H1 (cell line): ENCODE measurements around the gene SSNA1. TPM values are rescaled to one million over a fixed set of nuclear protein-coding genes. Genes with fewer than 3 reads are reported as not detected.

Source experiments
- CTCF ChIA-PET: fragments of 300-600 bp; sonication (Branson Sonifier 250); formaldehyde crosslinking; loops from one replicate; lab custom pipeline; 2021; ENCODE audit not compliant: partially characterized antibody; lab: Charles Lee
- POLR2A ChIA-PET: fragments of 300-600 bp; sonication (Branson Sonifier 250); formaldehyde crosslinking; loops from one replicate; lab custom pipeline; 2021; ENCODE audit warnings: inconsistent platforms; ENCODE audit not compliant: partially characterized antibody; lab: Charles Lee
- DNase-seq, 2 experiments: peaks; one replicate each; pipeline versions ENCODE4 v3.0.0 to v3.0.0-alpha.2; 2010 to 2022; ENCODE audit warnings: low spot score in 2 of 2, low read depth in 1 of 2, mixed read lengths in 1 of 2
- FAIRE-seq: peaks from 2 replicates; lab custom pipeline; 2011; peaks lifted over from hg19 to GRCh38; lab: Jason Lieb, UNC
- H2AFZ ChIP-seq: 2 replicates; pipeline ENCODE4 v1.8.1; 2012; ENCODE audit warnings: low read length, inconsistent platforms
- H2AK5ac ChIP-seq: 2 replicates; pipeline ENCODE4 v1.6.1; 2013; ENCODE audit warnings: low read depth, low read length
- H2BK120ac ChIP-seq: replicated peaks from 2 replicates; pipeline ENCODE3; 2013; ENCODE audit warnings: low read depth, low read length, inconsistent platforms
- H2BK12ac ChIP-seq: 2 replicates; pipeline ENCODE4 v1.6.1; 2013; ENCODE audit warnings: low read depth, low read length
- H2BK15ac ChIP-seq: 2 replicates; pipeline ENCODE4 v1.6.1; 2013; ENCODE audit warnings: low read length
- H2BK20ac ChIP-seq: 2 replicates; pipeline ENCODE4 v1.6.1; 2013; ENCODE audit warnings: low read length
- H2BK5ac ChIP-seq: 2 replicates; pipeline ENCODE4 v1.6.1; 2013; ENCODE audit warnings: low read depth, low read length
- H3K14ac ChIP-seq: 2 replicates; pipeline ENCODE4 v1.6.1; 2013; ENCODE audit warnings: inconsistent platforms; ENCODE audit not compliant: insufficient read length
- H3K18ac ChIP-seq: 2 replicates; pipeline ENCODE4 v1.6.1; 2013; ENCODE audit warnings: low read length; ENCODE audit errors: extremely low read depth
- H3K23ac ChIP-seq: 2 replicates; pipeline ENCODE4 v1.6.1; 2013; ENCODE audit warnings: inconsistent platforms; ENCODE audit not compliant: insufficient read length
- H3K23me2 ChIP-seq: 2 replicates; pipeline ENCODE4 v1.6.1; 2013; ENCODE audit warnings: low read depth, low read length
- H3K27ac ChIP-seq: 2 replicates; pipeline ENCODE4 v1.6.1; 2011; ENCODE audit warnings: low read depth, low read length, inconsistent platforms
- H3K27me3 ChIP-seq, 4 experiments: replicated peaks in 1 of 4; 1 replicate in 1 of 4; 2 replicates in 3 of 4; pipeline versions ENCODE4 v1.6.1 to v1.8.1; 2011 to 2013; ENCODE audit warnings: low read length in 3 of 4, mild to moderate bottlenecking in 3 of 4, inconsistent platforms in 2 of 4, mixed read lengths in 2 of 4, moderate library complexity in 1 of 4; ENCODE audit not compliant: control insufficient read depth in 3 of 4, insufficient read depth in 3 of 4; ENCODE audit errors: extremely low read depth in 1 of 4
- H3K36me3 ChIP-seq, 4 experiments: 2 replicates each; pipeline versions ENCODE4 v1.6.1 to v1.8.1; 2011 to 2013; ENCODE audit warnings: mild to moderate bottlenecking in 4 of 4, low read length in 3 of 4, moderate library complexity in 2 of 4, control low read depth in 1 of 4, inconsistent platforms in 1 of 4; ENCODE audit not compliant: insufficient read depth in 4 of 4, control insufficient read depth in 2 of 4
- H3K4ac ChIP-seq: replicated peaks from 2 replicates; pipeline ENCODE3; 2013; ENCODE audit warnings: low read length, low read depth, mixed read lengths, inconsistent platforms; ENCODE audit not compliant: insufficient read length
- H3K4me1 ChIP-seq, 4 experiments: replicated peaks in 1 of 4; 1 replicate in 1 of 4; 2 replicates in 3 of 4; pipeline versions ENCODE4 v1.6.1 to v1.8.1; 2011 to 2013; ENCODE audit warnings: low read length in 3 of 4, inconsistent platforms in 2 of 4, mixed read lengths in 1 of 4; ENCODE audit not compliant: insufficient read depth in 4 of 4, control insufficient read depth in 3 of 4
- H3K4me2 ChIP-seq, 2 experiments: 2 replicates each; pipeline versions ENCODE4 v1.6.1 to v1.8.1; 2011 to 2013; ENCODE audit warnings: low read depth in 2 of 2, low read length in 2 of 2, control low read depth in 1 of 2, inconsistent platforms in 1 of 2, mild to moderate bottlenecking in 1 of 2; ENCODE audit not compliant: insufficient read depth in 1 of 2
- H3K4me3 ChIP-seq, 4 experiments: fragments of 200-600, 300-600 bp in 1 of 4; sonication (generic), shearing (Covaris generic), sonication (Bioruptor Twin) in 1 of 4; 2 replicates each; pipeline versions ENCODE4 v1.5.1 to v1.8.1; 2011 to 2016; ENCODE audit warnings: low read length in 4 of 4, low read depth in 3 of 4, control low read depth in 2 of 4, inconsistent platforms in 2 of 4, mild to moderate bottlenecking in 2 of 4, mixed read lengths in 1 of 4, moderate library complexity in 1 of 4; ENCODE audit not compliant: insufficient read depth in 2 of 4; ENCODE audit errors: extremely low read depth in 1 of 4
- H3K56ac ChIP-seq: replicated peaks from 2 replicates; pipeline ENCODE3; 2013; ENCODE audit warnings: low read depth, mild to moderate bottlenecking, mixed read lengths, low read length, inconsistent platforms; ENCODE audit not compliant: insufficient read length
- H3K79me1 ChIP-seq: 2 replicates; pipeline ENCODE4 v1.6.1; 2013; ENCODE audit warnings: low read depth, low read length, control low read depth
- H3K79me2 ChIP-seq, 2 experiments: 2 replicates each; pipeline versions ENCODE4 v1.6.1 to v1.8.1; 2012 to 2013; ENCODE audit warnings: low read length in 2 of 2, mild to moderate bottlenecking in 2 of 2, inconsistent platforms in 1 of 2; ENCODE audit not compliant: insufficient read depth in 2 of 2, control insufficient read depth in 1 of 2
- H3K9ac ChIP-seq, 4 experiments: replicated peaks in 1 of 4; 1 replicate in 1 of 4; 2 replicates in 3 of 4; pipeline versions ENCODE4 v1.6.1 to v1.8.1; 2011 to 2013; ENCODE audit warnings: low read depth in 3 of 4, low read length in 3 of 4, control low read depth in 2 of 4, mild to moderate bottlenecking in 2 of 4, moderate library complexity in 2 of 4, inconsistent platforms in 1 of 4; ENCODE audit errors: extremely low read depth in 1 of 4
- H3K9me3 ChIP-seq, 2 experiments: 2 replicates each; pipeline versions ENCODE4 v1.6.1 to v1.8.1; 2012 to 2013; ENCODE audit warnings: mild to moderate bottlenecking in 2 of 2, moderate library complexity in 2 of 2, control low read depth in 1 of 2, inconsistent platforms in 1 of 2, low read depth in 1 of 2, low read length in 1 of 2, mixed read lengths in 1 of 2; ENCODE audit not compliant: insufficient read depth in 2 of 2
- H4K20me1 ChIP-seq, 2 experiments: replicated peaks in 1 of 2; 2 replicates each; pipeline versions ENCODE3 to v1.8.1; 2011 to 2013; ENCODE audit warnings: inconsistent platforms in 2 of 2, low read length in 2 of 2, mild to moderate bottlenecking in 1 of 2; ENCODE audit not compliant: insufficient read depth in 2 of 2, control insufficient read depth in 1 of 2
- H4K5ac ChIP-seq: 2 replicates; pipeline ENCODE4 v1.6.1; 2013; ENCODE audit warnings: low read length, low read depth, mixed read lengths, inconsistent platforms; ENCODE audit not compliant: insufficient read length
- H4K8ac ChIP-seq: 2 replicates; pipeline ENCODE4 v1.8.0; 2013; ENCODE audit warnings: mild to moderate bottlenecking, moderate library complexity, low read length, inconsistent platforms; ENCODE audit not compliant: insufficient read depth; ENCODE audit errors: extremely low read depth
- H4K91ac ChIP-seq: replicated peaks from 2 replicates; pipeline ENCODE3; 2013; ENCODE audit warnings: low read length, mixed read lengths, inconsistent platforms; ENCODE audit not compliant: insufficient read length
- BACH1 ChIP-seq: IDR thresholded peaks from 2 replicates; pipeline ENCODE4 v1.6.1; 2012; ENCODE audit warnings: low read length, improper control_type of control experiment
- CEBPB ChIP-seq: IDR thresholded peaks from 2 replicates; pipeline ENCODE4 v1.6.1; 2012; ENCODE audit warnings: low read depth, low read length
- CHD1 ChIP-seq: IDR thresholded peaks from 2 replicates; pipeline ENCODE4 v1.6.1; 2012; ENCODE audit warnings: low read depth, low read length, improper control_type of control experiment
- E2F6 ChIP-seq: IDR thresholded peaks from 2 replicates; pipeline ENCODE4 v1.6.1; 2012; ENCODE audit warnings: inconsistent platforms
- EGR1 ChIP-seq: IDR thresholded peaks from 2 replicates; pipeline ENCODE4 v1.6.1; 2011; ENCODE audit warnings: low read depth, low read length, borderline replicate concordance
- HDAC2 ChIP-seq, 2 experiments: fragments of 300-600 bp in 1 of 2; sonication (generic) in 1 of 2; IDR thresholded peaks; 2 replicates each; pipeline ENCODE4 v1.6.1; 2011 to 2012; ENCODE audit warnings: low read depth in 2 of 2, low read length in 2 of 2, mild to moderate bottlenecking in 2 of 2, moderate library complexity in 2 of 2, borderline replicate concordance in 1 of 2, inconsistent platforms in 1 of 2
- PHF8 ChIP-seq: fragments of 200-600 bp; sonication (generic); conservative IDR thresholded peaks from 2 replicates; pipeline ENCODE4 v1.7.1; 2012; ENCODE audit warnings: low read depth, mild to moderate bottlenecking, inconsistent platforms, low read length, moderate library complexity
- SP2 ChIP-seq: IDR thresholded peaks from 2 replicates; pipeline ENCODE4 v1.6.1; 2012; ENCODE audit warnings: mild to moderate bottlenecking, low read length, inconsistent platforms
- USF2 ChIP-seq: IDR thresholded peaks from 2 replicates; pipeline ENCODE4 v1.6.1; 2011; ENCODE audit warnings: low read length, improper control_type of control experiment
- WGBS, 2 experiments: shearing (Covaris generic) in 1 of 2; methylation state at CpG; one replicate each; pipeline versions ENCODE4 v1.1.6 to v1.1.7; 2013 to 2015; ENCODE audit warnings: low lambda C conversion rate in 2 of 2, mixed read lengths in 2 of 2, inconsistent platforms in 1 of 2, low coverage in 1 of 2, missing lambda C conversion rate in 1 of 2; ENCODE audit not compliant: insufficient replicate concordance in 2 of 2, insufficient coverage in 1 of 2, insufficient read length in 1 of 2; ENCODE audit errors: extremely low coverage in 1 of 2, missing lambda C conversion rate in 1 of 2; 5-methylcytosine and 5-hydroxymethylcytosine counted together
- polyA plus RNA-seq, 7 experiments: library from polyadenylated mRNA; depleted of rRNA in 3 of 7; stranded (reverse) in 5 of 7; unstranded in 2 of 7; fragments of >200 nt in 5 of 7; fragments of 200-250 nt in 2 of 7; gene quantifications; 1 replicate in 5 of 7; 2 replicates in 1 of 7; 4 replicates in 1 of 7; pipeline versions ENCODE4 v1.2.1 to v1.2.3, GENCODE V29; 2011 to 2013; ENCODE audit warnings: missing spikeins in 2 of 7, mixed read lengths in 2 of 7
- total RNA-seq: library from RNA; stranded (reverse); fragmentation: NEBNext Ultra II Directional; extraction: Animal tissue kit (Norgen Biotek cat#: 25700); gene quantifications from 2 replicates; pipeline ENCODE4 v1.2.1, GENCODE V29; 2021

The SSNA1 gene
- total and polyA plus RNA-seq, 2 of the 8 experiments (the other 6 are each of a cell fraction or from before 2014, with no cell fraction given) = 87.3 to 157 TPM

DNA sequence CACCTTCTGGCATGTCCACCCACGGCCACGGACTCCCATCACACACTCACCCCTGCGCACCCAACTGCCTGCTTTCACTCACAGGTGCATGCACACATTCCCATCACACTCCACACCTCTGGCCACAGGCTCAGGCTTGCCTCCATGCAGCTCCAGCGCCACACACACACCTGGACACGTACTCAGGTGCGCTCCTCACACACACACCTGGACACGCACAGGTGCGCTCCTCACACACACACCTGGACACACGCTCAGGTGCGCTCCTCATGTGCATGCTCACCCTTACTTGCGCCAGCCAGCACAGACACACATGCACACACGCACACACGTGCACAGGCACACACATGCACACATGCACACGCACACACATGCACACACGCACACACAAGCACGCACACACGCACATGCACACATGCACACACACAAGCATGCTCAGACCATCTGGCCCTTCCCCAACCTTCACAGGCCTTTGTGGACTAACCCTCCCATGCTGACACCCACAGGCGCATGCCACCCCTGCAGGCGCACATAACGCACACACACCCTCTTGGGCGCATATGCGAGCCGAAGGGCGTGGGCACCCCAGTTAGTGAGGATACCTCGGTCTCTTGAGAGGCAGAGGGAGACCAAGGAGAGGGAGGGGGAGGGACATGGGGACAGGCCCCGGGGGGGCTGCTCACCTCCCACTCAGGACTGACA is 41.2 kb upstream of the SSNA1 start:
- H2BK5ac ChIP-seq = peak overlapping the region; percentile 28
- no peak for DNase-seq
- no peak overlapping the region for H3K27ac ChIP-seq
- no peaks in the 10 kb centered on the region for H3K79me1 ChIP-seq
- no peak overlapping the region for H3K14ac ChIP-seq
- H3K23ac ChIP-seq = no peak overlapping the region
- peaks cover 0 to 9% (median 0%) of the 10 kb centered on the region in 4 experiments; a peak in 1 of 7 replicates for H3K4me1 ChIP-seq
- no peak overlapping the region for H3K4me2 ChIP-seq
- H4K20me1 ChIP-seq = peaks cover 2 to 9% of the 10 kb centered on the region in 2 experiments
- H4K91ac ChIP-seq = no peak overlapping the region
- H3K23me2 ChIP-seq = no peaks in the 10 kb centered on the region
- H2BK120ac ChIP-seq = no peak overlapping the region
- H3K4me3 ChIP-seq = no peak overlapping the region
- H2BK12ac ChIP-seq = peak overlapping the region; percentile 94; the same call in 1 of the 2 replicates
- H4K8ac ChIP-seq = no peak overlapping the region
- H3K56ac ChIP-seq = no peak overlapping the region
- H3K36me3 ChIP-seq = no peaks in the 10 kb centered on the region
- 89% methylated on average over 24 of the region's 26 CpGs; no CpG with 5 or more reads in 1 of the 2 experiments for WGBS, 2 experiments
- CTCF ChIA-PET = interaction anchor here (0.9 to 1.4 kb wide), 6 partner anchors 16 to 118 kb away, joined by 3 read pairs; no protein-coding TSS in a partner anchor
- peaks cover 0 to 17% (median 14%) of the 10 kb centered on the region in 4 experiments; a peak in 5 of 7 replicates for H3K27me3 ChIP-seq
- H3K18ac ChIP-seq = no peak overlapping the region; the same call in 1 of the 2 replicates
- peak overlapping the region; percentile 21; the same call in 1 of the 2 replicates for H2BK15ac ChIP-seq
- no peak overlapping the region for H2AFZ ChIP-seq
- no peak for FAIRE-seq
- H2AK5ac ChIP-seq = no peak overlapping the region; the same call in 1 of the 2 replicates
- POLR2A ChIA-PET = interaction anchor here (0.9 to 1.3 kb wide), 2 partner anchors 9 to 76 kb away, joined by 3 to 7 read pairs; partner anchors contain the start of gene GRIN1
- no peak overlapping the region for H3K9ac ChIP-seq
- no peaks in the 10 kb centered on the region for H3K79me2 ChIP-seq
- peak overlapping the region; percentile 53 for H3K4ac ChIP-seq
- no peaks in the 10 kb centered on the region for H3K9me3 ChIP-seq
- H2BK20ac ChIP-seq = no peak overlapping the region
- no peak overlapping the region for H4K5ac ChIP-seq
- no peak for TF ChIP-seq E2F6
- no peak for TF ChIP-seq BACH1
- no peak for TF ChIP-seq SP2
- TF ChIP-seq EGR1 = no peak
- no peak for TF ChIP-seq PHF8
- no peak for TF ChIP-seq CHD1
- TF ChIP-seq HDAC2 (IDR thresholded peaks at IDR 0.05; ENCODE audit: borderline replicate concordance in 1 of 2, low read depth in 2 of 2, low read length in 2 of 2) = no peak
- no peak for TF ChIP-seq USF2
- no peak for TF ChIP-seq CEBPB
